Glomerular visceral epithelial cell (primary cell): Measurements from ENCODE around the gene ZNF708.
"Not testable (repeated sequence)": the region's sequence is repeated elsewhere in the genome, so short reads cannot be mapped to it uniquely, and the experiment has no call there.

ENCODE experiments used
- DNase-seq: peaks from one replicate; pipeline ENCODE4 v3.0.0-alpha.2; 2016; ENCODE audit errors: extremely low spot score

ZNF708 gene

GRCh38 chr19:21328885-21329605 is at the start of gene ZNF708:
ZNF708 (minus strand) TSS chr19:21329410; CDS start chr19:21329212, 198 bp downstream.
- peak; percentile 93 for DNase-seq

GRCh38 chr19:21362291-21362690 is 33.1 kb upstream of the ZNF708 start:
- DNase-seq = no peak

DNA sequence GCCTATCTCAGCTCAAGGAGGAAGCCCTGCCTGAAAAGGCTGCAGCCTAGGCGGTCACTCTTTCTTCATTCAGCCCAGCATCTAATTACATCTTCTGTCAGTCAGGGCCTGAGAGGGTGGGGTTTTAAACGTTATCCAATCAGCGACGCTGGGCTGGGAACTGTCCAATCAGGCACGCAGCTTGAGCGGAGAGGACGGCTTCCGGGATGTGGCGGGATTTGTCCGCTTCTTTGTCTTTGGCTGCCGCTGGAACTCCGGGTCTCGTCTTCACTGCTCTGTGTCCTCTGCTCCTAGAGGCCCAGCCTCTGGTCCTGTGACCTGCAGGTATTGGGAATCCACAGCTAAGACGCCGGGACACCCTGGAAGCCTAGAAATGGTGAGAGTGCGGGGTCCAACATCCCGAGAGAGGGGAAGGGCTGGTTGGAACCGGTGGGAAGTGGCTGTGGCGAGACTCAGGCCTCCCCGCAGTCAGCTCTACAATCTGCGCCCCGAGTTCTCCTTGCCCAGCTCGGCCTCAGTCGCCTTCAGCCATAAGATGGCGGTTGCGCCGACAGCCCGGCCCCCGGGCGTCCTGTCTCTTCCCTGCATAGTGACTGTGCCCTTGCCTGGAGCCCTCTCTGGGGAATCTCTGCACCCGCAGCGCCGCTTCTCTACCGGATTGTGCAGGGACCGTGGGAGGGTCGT is 29.7 kb upstream of the ZNF708 start, which contains the start of gene ZNF738:
Gene ZNF738 (plus strand): TSS at position 233 of the 684 bp plus-strand sequence. CDS start 141 bp downstream, at position 374.
- DNase-seq = peak; percentile 93

DNA sequence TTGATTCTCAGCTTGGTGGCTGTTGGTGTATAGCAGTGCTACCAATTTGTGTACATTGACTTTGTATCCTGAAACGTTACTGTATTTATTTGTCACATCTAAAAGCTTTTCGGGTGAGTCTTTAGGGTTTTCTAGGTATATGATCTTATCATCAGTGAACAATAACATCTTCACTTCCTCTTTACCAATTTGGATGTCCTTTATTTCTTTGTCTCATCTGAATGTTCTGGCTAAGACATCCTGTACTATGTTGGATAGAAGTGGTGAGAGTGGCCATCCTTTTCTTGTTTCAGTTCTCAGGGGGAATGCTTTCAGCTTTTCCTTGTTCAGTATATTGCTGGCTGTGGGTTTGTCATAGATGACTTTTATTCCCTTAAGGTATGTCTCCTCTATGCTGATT is 23.6 kb upstream of the ZNF708 start:
- DNase-seq = no peak

DNA sequence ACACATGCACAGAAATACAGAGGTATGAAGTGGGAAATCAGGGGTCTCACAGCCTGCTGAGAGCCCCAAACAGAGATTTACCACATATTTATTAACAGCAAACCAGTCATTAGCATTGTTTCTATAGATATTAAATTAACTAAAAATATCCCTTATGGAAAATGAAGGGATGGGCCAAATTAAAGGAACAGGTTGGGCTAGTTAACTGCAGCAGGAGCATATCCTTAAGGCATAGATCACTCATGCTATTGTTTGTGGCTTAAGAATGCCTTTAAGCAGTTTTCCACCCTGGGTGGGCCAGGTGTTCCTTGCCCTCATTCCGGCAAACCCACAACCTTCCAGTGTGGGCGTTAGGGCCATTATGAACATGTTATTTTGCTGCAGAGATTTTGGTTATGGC is 15.6 kb upstream of the ZNF708 start:
- DNase-seq = not testable (repeated sequence)

GRCh38 chr19:21335721-21336120 is 6.5 kb upstream of the ZNF708 start:
- DNase-seq = no peak

- peak; percentile 6 for DNase-seq
Observed at GRCh38 chr19:21328406-21328805, 804 bp downstream of the ZNF708 start.

GRCh38 chr19:21326169-21326568 is 3.0 kb downstream of the ZNF708 start:
- DNase-seq = no peak

GRCh38 chr19:21323000-21323399 is 6.2 kb downstream of the ZNF708 start:
- DNase-seq = no peak

DNA sequence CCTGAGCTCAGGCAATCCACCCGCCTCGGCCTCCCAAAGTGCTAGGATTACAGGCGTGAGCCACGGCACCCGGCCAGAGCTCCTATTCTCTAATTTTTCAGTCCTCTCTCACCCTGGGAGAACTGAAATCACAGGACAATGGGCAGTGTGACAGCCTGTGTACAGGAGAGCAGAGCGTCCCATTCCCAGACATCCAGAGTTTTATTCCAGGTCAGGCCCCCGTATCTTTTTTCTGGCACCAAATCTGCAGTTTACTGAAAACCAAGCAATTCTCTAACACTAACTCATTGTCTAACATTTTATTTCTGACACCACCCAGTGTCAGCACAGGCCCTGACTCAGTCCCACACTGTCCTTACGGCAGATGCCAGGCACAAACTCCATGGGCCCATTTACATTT is 6.7 kb downstream of the ZNF708 start:
- DNase-seq = no peak

DNA sequence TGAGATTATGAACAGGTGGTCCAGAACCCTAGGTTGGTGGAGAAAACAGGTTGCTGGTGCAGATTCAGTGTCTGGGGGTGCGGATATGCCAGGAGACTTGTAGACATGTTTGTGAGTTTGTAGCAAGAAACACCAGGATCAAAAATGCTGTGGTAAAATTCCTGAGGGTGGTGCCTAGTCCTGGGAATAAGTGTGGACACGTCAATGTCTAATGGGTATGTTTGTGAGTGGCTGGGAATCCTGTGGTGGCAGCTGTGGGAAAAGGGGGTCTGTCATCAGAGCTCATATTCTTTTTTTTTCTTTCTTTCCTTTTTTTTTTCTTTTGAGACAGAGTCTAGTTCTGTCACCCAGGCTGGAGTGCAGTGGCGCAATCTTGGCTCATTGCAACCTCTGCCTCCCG is 7.2 kb downstream of the ZNF708 start:
- DNase-seq = peak; percentile 25

DNA sequence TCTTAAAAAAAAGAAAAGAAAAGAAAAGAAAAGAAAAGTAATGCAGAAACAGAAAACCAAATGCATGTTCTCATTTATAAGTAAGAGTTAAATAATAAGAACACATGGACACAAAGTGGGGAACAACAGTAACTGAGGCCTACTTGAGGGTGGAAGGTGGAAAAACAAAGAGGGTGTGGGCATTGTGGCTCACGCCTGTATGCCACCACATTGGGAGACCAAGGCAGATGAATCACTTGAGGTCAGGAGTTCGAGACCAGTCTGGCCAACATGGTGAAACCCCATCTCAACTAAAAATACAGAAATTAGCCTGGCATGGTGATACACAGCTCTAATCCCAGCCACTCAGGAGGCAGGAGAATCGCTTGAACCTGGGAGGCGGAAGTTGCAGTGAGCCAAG is 8.1 kb downstream of the ZNF708 start:
- no peak for DNase-seq

DNA sequence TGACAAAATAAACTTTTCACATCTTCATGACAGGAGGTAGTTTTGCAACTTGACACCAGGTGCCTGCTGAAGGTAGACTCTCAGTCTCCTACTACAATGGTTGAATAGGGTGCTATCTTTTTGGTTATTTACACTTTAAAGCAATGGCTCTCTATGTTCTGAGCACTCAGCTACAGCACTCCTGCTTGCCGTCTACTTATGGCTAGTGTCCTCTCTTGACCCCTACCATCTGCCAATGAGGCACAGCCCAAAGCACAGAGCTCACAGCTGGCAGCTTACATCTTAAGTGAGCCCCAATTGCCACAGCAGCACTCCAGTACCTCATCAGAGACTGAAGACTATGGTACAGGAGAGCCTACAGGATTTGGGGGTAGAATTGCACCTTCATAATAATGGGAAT is 11.4 kb downstream of the ZNF708 start:
- no peak for DNase-seq

GRCh38 chr19:21314676-21315075 is 14.5 kb downstream of the ZNF708 start:
- DNase-seq = no peak

DNA sequence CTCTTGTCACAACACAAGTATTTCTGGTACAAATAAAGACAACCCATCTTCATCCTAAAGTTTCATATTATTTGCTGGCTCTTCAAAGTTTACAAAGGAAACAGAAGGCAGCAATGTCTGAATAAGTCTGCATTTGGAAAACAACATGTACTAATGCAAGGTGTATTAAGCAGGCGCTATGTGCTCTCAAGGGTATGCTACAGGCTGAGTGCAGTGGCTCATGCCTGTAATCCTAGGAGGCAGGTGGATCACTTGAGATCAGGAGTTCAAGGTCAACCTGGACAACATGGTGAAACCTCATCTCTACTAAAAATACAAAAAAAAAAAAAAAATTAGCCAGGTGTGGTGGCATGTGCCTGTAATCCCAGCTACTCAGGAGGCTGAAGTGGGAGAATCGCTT is 16.4 kb downstream of the ZNF708 start:
- DNase-seq = not testable (repeated sequence)

- no peak for DNase-seq
Observed at GRCh38 chr19:21308773-21309172, 20.4 kb downstream of the ZNF708 start.

DNA sequence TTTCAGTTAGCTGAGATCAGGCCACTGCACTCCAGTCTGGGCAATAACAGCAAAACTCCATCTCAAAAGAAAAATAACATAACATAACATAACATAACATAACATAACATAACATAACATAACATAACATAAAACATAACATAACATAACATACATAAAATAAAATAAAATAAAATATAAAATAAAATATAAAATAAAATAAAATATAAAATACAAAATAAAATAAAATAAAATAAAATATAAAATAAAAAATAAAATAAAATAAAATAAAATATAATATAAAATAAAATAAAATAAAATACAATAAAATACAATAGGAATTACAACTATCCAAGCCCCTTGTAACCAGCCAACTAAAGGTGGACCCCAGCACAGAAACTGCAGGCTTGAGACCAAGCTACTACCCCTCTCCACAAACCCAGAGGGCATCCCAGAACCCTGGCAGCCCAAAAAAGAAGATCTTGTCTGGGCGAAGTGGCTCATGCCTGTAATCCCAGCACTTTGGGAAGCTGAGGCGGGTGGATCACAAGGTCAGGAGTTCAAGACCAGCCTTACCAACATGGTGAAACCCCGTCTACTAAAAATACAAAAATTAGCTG is 22.2 kb downstream of the ZNF708 start:
- not testable (repeated sequence) for DNase-seq

DNA sequence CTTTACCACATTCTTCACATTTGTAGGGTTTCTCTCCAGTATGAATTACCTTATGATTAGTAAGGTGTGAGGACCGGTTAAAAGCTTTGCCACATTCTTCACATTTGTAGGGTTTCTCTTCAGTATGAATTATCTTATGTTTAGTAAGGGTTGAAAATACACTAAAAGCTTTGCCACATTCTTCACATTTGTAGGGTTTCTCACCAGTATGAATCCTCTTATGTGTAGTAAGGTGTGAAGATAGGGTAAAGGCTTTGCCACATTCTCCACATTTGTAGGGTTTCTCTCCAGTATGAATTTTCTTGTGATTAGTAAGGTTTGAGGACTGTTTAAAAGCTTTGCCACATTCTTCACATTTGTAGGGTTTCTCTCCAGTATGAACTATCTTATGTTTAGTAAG is 35.4 kb downstream of the ZNF708 start:
- DNase-seq = not testable (repeated sequence)

- no peak for DNase-seq
Observed at GRCh38 chr19:21269813-21270212, 59.4 kb downstream of the ZNF708 start.

- DNase-seq = no peak
Observed at GRCh38 chr19:21264891-21265290, 64.3 kb downstream of the ZNF708 start.

GRCh38 chr19:21264416-21264815 is 64.8 kb downstream of the ZNF708 start:
- no peak for DNase-seq

DNA sequence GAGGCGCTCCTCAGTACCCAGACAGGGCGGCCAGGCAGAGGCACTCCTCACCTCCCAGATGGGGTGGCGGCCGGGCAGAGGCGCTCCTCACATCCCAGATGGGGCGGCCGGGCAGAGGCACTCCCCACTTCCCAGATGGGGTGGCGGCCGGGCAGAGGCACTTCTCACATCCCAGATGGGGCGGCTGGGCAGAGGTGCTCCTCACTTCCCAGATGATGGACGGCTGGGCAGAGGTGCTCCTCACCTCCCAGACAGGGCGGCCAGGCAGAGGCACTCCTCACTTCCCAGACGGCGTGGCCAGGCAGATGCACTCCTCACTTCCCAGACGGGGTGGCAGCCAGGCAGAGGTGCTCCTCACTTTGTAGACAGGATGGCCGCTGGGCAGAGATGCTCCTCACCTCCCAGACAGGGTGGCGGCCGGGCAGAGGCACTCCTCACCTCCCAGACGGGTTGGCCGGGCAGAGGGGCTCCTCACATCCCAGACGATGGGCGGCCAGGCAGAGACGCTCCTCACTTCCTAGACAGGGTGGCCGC is 68.3 kb downstream of the ZNF708 start:
- DNase-seq = not testable (repeated sequence)
